GM19467 (cell line): ENCODE measurements around the gene RASGRP1.

Experiments used
- ATAC-seq: cut with Tn5 transposase; IDR thresholded peaks from one replicate; pipeline ENCODE4 v1.9.1; 2021; ENCODE audit warnings: mild to moderate bottlenecking, moderate library complexity; ENCODE audit not compliant: unreplicated experiment

RASGRP1 gene

DNA sequence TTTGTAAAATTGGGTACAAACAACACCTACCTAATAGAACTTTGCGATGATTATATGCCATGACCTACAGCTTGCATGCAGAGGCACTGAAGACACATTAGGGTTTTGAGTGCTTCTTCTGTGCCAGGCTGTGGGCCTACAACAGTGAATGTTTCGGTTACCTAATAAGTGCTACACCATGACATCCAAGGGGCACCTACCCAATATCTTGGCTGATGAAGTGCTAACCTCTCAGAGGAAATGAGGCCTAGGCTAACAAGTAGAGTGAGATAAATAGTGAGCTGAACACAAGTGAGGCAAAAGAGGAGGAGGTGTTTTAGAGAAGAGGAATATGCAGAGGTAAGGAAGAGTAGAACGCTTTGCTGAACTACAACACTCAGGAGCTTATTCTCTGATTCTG is 12.2 kb upstream of the RASGRP1 start:
- ATAC-seq: no peak

- ATAC-seq: no peak
Observed at GRCh38 chr15:38576261-38576660, 11.6 kb upstream of the RASGRP1 start.

DNA sequence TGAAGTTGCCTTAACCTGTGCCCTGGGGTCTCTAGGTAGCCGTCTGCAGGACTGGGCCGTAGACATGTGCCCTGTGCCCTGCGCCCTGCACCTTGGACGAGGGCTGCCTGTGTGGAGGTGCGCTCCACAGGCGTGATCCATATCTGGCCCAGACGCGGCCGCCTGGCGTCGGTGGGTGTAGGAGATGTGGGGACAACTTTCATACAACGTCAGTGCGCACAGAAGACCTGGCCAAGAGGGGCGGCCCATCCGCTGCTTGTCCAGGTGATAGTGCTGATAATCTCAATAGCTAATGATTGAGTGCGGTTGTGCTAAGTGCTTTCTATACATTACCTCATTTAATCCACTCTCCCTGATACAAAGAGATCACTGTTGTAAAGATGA is 665 bp upstream of the RASGRP1 start:
- ATAC-seq: no peak

GRCh38 chr15:38563723-38564519 is 693 bp downstream of the RASGRP1 start:
- peak; percentile 48 for ATAC-seq

GRCh38 chr15:38562278-38562677 is 2.3 kb downstream of the RASGRP1 start:
- no peak for ATAC-seq

GRCh38 chr15:38560456-38560926 is 4.1 kb downstream of the RASGRP1 start:
- no peak for ATAC-seq

GRCh38 chr15:38559636-38560307 is 4.8 kb downstream of the RASGRP1 start:
- no peak for ATAC-seq

DNA sequence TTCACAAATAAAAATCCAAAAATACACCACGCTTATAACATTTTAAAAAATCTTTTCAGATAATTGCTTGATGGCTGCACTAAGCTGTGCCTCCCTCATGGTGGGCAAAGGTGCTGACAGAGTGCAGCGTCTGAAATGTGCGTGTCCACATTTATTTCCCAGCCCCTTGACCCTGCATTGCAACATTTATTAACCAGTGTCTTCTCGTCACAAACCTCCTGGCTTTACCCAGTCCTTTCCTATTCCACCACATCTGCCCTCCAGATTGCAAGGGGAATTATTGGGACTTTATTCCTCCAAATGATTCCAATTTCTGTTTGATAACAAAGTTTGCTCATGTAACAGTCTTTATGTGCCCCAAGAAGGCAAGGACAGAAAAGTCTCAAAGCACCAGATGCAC is 5.5 kb downstream of the RASGRP1 start:
- no peak for ATAC-seq

- no peak for ATAC-seq
Observed at GRCh38 chr15:38558372-38559059, 6.1 kb downstream of the RASGRP1 start.

GRCh38 chr15:38557921-38558320 is 6.7 kb downstream of the RASGRP1 start:
- no peak for ATAC-seq

DNA sequence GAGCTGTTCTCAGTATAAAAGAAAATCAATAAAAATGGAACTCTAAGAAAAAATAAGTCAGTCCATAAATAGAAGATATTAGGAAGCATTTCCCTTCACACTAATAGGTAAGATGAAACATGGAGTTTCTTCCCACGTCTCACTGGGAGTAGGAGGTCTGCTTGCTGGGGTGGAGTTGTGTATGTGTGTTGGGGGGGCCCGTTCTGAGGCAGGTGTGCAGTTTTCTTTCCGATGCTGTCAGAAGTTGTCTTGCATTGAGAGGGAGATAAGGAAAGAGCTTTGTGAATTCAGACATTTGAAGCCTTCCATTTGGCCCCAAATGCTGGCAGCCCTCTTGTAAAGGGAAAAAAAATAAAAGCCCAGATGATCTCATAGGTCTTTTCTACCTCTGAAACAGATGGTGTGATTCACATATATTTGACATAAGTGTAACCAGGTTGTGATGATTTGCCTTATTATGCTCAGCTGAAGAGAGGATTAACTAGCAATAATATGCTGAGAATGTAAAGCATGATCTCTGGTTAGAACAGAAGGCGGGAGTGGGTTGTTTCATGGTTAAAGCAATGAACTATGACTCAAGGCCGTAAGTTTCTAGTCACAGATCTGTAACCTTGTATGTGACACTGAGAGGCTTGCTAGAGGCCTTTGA is 8.8 kb downstream of the RASGRP1 start:
- ATAC-seq: no peak

DNA sequence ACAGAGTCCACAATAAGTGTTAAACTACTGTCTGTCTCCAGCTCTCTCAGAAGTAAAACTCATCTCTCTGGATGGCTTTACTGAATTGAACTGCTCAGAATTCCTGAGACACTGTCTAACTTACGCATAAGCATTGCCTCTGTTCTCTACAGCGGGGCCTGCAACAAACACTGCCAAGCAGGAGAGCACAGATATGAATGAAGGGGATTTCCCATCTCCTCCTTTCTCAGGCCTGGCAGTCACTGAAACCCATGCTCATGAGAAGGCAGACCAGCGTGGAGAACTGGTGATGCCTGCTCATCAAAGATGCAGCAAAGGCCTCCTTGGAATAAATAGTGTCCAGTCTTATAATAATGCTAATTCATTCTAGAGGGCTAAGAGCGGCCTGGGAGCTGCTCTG is 10.3 kb downstream of the RASGRP1 start:
- ATAC-seq: no peak

- ATAC-seq: no peak
Observed at GRCh38 chr15:38553071-38553470, 11.5 kb downstream of the RASGRP1 start.

GRCh38 chr15:38551720-38552648 is 12.6 kb downstream of the RASGRP1 start:
- ATAC-seq: no peak

DNA sequence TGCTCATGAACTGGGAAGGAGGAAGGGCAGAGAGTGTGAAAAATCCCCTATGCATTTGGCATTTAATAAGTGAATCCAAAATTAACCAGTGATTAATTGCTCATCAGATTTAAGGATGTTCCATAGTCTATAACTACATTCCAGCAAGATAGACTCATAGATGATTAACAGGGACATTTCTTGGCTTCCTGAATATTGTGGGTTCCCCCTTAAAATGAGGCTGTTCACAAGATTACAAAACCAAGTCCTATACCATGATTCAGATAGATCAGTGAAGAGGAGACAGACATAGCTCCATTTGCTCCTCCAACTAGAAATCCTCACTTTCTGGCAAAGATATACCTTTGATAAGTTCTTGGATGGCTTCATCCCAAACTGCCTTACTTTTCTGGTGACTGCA is 15.4 kb downstream of the RASGRP1 start:
- ATAC-seq: no peak

- no peak for ATAC-seq
Observed at GRCh38 chr15:38547255-38547997, 17.2 kb downstream of the RASGRP1 start.

DNA sequence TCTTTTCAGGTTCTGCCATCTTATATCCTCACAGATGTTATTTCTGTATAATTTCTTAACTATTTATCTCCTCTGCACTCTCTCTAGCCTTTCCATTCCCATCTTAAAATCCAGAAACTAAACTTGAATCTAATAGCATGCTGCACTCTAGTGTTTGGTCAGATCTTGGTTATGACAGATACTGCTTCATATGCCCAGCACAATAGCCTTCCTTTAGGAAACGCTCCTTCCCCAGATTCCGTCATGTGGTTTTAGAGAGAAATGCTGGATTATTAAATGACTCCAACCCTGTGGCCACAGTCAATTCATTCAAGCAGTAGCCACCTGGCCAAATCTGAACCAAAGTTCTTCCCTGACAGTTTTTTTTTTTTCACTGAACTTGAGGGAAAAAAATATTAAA is 19.4 kb downstream of the RASGRP1 start:
- no peak for ATAC-seq

DNA sequence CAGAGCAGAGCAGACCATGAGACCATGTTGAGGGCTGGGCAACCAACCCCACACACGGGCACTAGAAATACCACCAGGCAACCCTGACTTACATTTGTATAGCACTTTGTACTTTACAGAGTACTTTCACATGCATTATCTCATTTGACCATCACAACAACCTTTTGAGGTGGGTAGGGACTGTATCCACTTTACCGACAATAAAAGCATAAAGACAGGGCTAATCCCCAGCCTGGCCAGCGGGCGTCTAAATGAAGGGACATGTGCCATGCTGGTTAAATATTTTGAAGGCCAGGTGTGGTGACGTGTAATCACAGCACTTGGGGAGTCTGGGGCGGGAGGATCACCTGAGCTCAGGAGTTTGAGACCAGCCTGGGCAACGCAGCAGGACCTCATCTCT is 23.6 kb downstream of the RASGRP1 start:
- ATAC-seq: no peak

- ATAC-seq: no peak
Observed at GRCh38 chr15:38540510-38540909, 24.1 kb downstream of the RASGRP1 start.

DNA sequence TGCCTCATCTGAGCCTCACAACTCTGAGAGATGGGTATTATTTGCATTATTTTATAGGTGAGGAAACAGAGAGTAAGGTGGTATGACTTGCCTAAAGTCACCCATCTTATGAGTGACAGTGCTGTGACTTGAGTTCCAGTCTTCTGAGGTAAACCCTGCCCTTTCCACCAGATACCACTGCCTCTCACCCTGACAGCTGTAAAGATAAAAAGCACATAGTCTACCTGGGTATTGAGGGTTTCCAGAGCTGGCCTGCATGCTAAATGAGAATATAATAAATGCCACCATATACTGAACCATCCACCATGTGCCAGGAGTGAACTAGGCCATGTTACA is 25.6 kb downstream of the RASGRP1 start:
- ATAC-seq: no peak
